Measurements from ENCODE around the gene ZCCHC24. TPM values are rescaled to one million over a fixed set of nuclear protein-coding genes. Genes with fewer than 3 reads are reported as not detected.

The ZCCHC24 gene
- polyA plus RNA-seq, 3 donors, result 3.9 to 5.0 (median 4.0) TPM

GRCh38 chr10:79407423-79407796 is 38.0 kb downstream of the ZCCHC24 start:
- Histone ChIP-seq H3K9ac (ENCODE audit: insufficient read depth, low read length, poor library complexity, severe bottlenecking) (no peak overlapping the region), H3K27me3 (ENCODE audit: control insufficient read depth in 2 of 2, insufficient read depth in 2 of 2, low read length in 2 of 2) (no peaks in the 10 kb centered on the region), H3K36me3 (replicated peaks in 1 of 2; ENCODE audit: control insufficient read depth in 1 of 2, insufficient read depth in 2 of 2, low read length in 2 of 2) (peaks cover 0 to 8% of the 10 kb centered on the region in 2 donors), H3K4me3 (replicated peaks in 1 of 3; ENCODE audit: low read depth in 2 of 3, low read length in 3 of 3) (no peak overlapping the region), H3K79me2 (ENCODE audit: insufficient read depth, low read length) (peaks cover 6% of the 10 kb centered on the region), H3K9me3 (replicated peaks in 1 of 2; ENCODE audit: control insufficient read depth in 1 of 2, insufficient read depth in 1 of 2, low read length in 2 of 2) (no peaks in the 10 kb centered on the region), H4K20me1 (ENCODE audit: insufficient read depth, low read length) (peaks cover 44% of the 10 kb centered on the region), H3K4me2 (replicated peaks; ENCODE audit: extremely low read depth, low read length, poor library complexity, severe bottlenecking) (no peak overlapping the region), H3K4me1 (ENCODE audit: control insufficient read depth in 1 of 2, insufficient read depth in 2 of 2, low read length in 2 of 2) (peaks cover 36 to 38% of the 10 kb centered on the region in 2 donors), H2AFZ (ENCODE audit: insufficient read depth, low read depth, low read length, poor library complexity, severe bottlenecking) (no peak overlapping the region), H3K27ac (ENCODE audit: low read depth in 1 of 2, low read length in 2 of 2) (no peak overlapping the region)
- Mint-ChIP-seq H3K9me3 (peaks cover 0 to 2% (median 0%) of the 10 kb centered on the region in 7 donors), H3K4me1 (peaks cover 69% of the 10 kb centered on the region), H3K27me3 (ENCODE audit: low read depth in 3 of 3) (peaks cover 11 to 23% (median 16%) of the 10 kb centered on the region in 3 donors), H3K27ac (no peak overlapping the region), H3K36me3 (peaks cover 44 to 61% of the 10 kb centered on the region in 2 donors), H3K4me3 (no peak overlapping the region)
- no peak for TF ChIP-seq CTCF (IDR thresholded peaks at IDR 0.05)
- intact Hi-C loops (cut with micrococcal nuclease), result no loop called here
- DNase-seq, result no peak
- WGBS (ENCODE audit: insufficient coverage), result 93% methylated on average over 9 of the region's 9 CpGs

GRCh38 chr10:79406683-79407422 is 38.6 kb downstream of the ZCCHC24 start:
- Histone ChIP-seq H4K20me1 (ENCODE audit: insufficient read depth, low read length) (peaks cover 46% of the 10 kb centered on the region), H3K9ac (ENCODE audit: insufficient read depth, low read length, poor library complexity, severe bottlenecking) (no peak overlapping the region), H3K4me3 (replicated peaks in 1 of 3; ENCODE audit: low read depth in 2 of 3, low read length in 3 of 3) (no peak overlapping the region), H3K27me3 (ENCODE audit: control insufficient read depth in 2 of 2, insufficient read depth in 2 of 2, low read length in 2 of 2) (no peaks in the 10 kb centered on the region), H3K9me3 (replicated peaks in 1 of 2; ENCODE audit: control insufficient read depth in 1 of 2, insufficient read depth in 1 of 2, low read length in 2 of 2) (no peaks in the 10 kb centered on the region), H3K36me3 (replicated peaks in 1 of 2; ENCODE audit: control insufficient read depth in 1 of 2, insufficient read depth in 2 of 2, low read length in 2 of 2) (peaks cover 0 to 8% of the 10 kb centered on the region in 2 donors), H3K4me1 (ENCODE audit: control insufficient read depth in 1 of 2, insufficient read depth in 2 of 2, low read length in 2 of 2) (peaks cover 36 to 38% of the 10 kb centered on the region in 2 donors), H2AFZ (ENCODE audit: insufficient read depth, low read depth, low read length, poor library complexity, severe bottlenecking) (no peak overlapping the region), H3K4me2 (replicated peaks; ENCODE audit: extremely low read depth, low read length, poor library complexity, severe bottlenecking) (no peak overlapping the region), H3K27ac (ENCODE audit: low read depth in 1 of 2, low read length in 2 of 2) (no peak overlapping the region), H3K79me2 (ENCODE audit: insufficient read depth, low read length) (peaks cover 3% of the 10 kb centered on the region)
- peaks cover 11 to 23% (median 16%) of the 10 kb centered on the region in 3 donors for H3K27me3 Mint-ChIP-seq (ENCODE audit: low read depth in 3 of 3)
- H3K27ac Mint-ChIP-seq, result no peak overlapping the region
- intact Hi-C loops (cut with micrococcal nuclease), result no loop called here
- H3K4me3 Mint-ChIP-seq, result peak overlapping the region in 1 of 2 donors; percentile 21
- peaks cover 0 to 2% (median 0%) of the 10 kb centered on the region in 7 donors for H3K9me3 Mint-ChIP-seq
- TF ChIP-seq CTCF (IDR thresholded peaks at IDR 0.05), result no peak
- DNase-seq, result no peak
- peaks cover 41 to 61% of the 10 kb centered on the region in 2 donors for H3K36me3 Mint-ChIP-seq
- peaks cover 70% of the 10 kb centered on the region for H3K4me1 Mint-ChIP-seq
- WGBS (ENCODE audit: insufficient coverage), result 78% methylated on average over 12 of the region's 13 CpGs

Data from CD14-positive monocyte (primary cell).